ENCODE results near the gene CCL17. TPM values are rescaled to one million over a fixed set of nuclear protein-coding genes. Genes with fewer than 3 reads are reported as not detected.
"Not testable (repeated sequence)": the region's sequence is repeated elsewhere in the genome, so short reads cannot be mapped to it uniquely, and the experiment has no call there.

CCL17 gene
- total RNA-seq (2014; rRNA removed; shearing (Covaris generic)): not detected in 2 replicates

DNA sequence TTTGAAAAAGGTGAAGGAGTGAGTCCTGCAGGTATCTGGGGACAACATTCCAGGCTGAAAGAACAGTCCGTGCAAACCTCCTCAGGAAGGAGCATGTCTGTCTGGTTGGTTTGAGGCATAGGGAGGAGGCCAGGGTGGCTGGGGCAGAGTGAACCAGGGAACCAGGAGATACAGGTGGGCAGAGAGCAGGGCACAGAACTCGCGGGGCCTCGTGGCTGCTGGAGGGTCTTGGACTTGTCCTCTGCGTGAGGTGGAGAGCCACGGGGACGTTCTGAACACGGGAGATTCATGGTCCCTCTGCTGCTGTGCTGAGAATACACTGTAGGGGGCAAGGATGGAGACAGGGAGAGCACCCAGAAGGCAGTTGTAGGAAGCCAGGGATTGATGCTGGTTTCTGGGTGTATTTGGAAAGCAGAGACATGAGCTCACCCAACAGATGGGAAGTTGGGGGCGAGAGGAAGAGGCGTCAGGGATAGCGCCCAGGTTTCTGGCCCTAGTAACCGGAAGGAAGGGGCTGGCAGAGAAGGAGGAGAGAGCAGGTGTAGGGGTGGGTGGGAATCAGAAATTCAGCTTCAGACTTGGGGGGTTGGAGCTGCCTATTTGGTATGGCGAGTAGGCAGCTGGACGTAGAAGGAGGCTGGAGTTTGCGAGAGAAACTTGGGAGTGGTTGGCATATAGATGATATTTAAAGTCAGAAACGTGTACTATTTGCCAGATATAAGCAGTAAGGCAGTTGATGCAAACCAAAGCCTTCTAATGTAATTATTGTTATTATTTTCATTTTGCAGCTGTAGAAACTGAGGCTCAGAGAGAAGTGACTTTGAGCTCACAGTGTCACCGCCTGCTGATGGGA lies at the start of gene CCL17:
Gene CCL17 (plus strand): TSS at position 803 of the 853 bp plus-strand sequence. CDS start 9,166 bp downstream, outside the sequence.
- no peak for DNase-seq (ENCODE audit: low spot score)
- in situ Hi-C loops (cut with HindIII; ENCODE audit: low sequenced_read_pairs): no loop called here

DNA sequence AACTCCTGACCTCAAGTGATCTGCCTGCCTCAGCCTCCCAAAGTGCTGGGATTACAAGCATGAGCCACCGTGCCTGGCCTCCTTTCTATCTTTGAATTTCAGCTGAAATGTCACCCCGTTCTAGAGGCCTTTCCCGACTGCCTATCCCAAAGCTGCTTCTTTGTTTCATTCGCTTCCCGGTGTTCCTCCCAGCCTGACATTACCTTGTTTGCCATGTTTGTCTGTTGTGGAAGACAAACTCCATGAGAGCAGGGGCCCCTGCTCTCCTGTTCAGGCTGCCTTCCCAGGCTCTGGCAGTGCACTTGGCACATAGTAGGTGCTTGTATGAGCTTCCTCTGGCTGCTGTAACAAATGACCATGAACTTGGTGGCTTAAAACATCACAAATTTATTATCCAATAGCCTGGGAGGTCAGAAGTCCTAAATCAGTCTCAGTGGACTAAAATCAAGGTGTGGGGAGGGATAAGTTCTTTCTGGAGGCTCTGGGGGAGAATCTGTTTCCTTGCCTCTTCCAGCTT lies 48.6 kb upstream of the CCL17 start:
- in situ Hi-C loops (cut with HindIII; ENCODE audit: low sequenced_read_pairs): no loop called here
- no peak for DNase-seq (ENCODE audit: low spot score)

DNA sequence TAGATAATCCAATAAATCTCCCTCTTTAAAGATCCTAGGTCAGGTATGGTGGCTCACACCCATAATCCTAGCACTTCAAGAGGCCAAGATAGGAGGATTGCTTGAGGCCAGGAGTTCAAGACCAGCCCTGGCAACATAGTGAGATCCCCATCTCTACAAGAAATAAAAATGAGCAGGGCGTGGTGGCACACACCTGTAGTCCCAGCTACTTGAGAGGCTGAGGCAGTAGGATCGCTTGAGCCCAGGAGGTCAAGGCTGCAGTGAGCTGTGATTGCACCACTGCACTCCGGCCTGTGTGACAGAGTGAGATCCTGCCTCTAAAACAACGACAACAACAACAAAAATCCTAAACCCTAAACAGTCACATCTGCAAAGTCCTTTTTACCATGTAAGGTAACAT lies 48.0 kb upstream of the CCL17 start:
- in situ Hi-C loops (cut with HindIII; ENCODE audit: low sequenced_read_pairs): no loop called here

DNA sequence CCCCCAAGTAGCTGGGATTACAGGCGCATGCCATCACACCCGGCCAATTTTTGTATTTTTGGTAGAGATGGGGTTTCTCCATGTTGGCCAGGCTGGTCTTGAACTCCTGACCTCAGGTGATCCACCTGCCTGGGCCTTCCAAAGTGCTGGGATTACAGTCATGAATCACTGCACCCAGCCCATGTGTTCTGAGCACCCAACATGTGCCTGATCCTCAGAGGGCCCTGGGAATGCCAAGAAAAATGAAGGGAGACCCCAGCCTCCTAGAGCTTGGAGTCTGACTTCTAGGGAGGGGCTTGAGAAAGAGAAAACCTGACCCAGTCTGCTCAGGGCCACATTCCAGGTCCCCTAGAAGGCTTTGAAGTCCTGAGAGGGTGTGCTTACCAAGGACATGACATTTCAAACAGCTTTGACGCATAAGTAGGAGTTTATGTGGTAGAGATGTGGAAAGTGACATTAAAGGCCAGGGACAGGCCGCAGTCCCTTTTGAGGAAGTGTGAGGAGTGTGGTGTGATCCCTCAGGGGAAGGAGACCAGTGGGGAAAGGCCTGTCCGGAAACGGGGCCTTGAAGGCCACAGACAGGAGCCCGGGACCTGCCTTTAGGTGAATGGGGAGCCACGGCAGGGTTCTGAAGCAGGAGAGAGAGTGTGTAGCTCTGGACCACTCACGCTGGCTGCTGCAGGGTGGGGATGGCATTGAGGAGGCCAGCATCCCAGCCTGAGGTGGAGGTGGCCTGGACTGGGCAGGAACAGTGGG lies 47.1 kb upstream of the CCL17 start:
- in situ Hi-C loops (cut with HindIII; ENCODE audit: low sequenced_read_pairs): no loop called here
- DNase-seq (ENCODE audit: low spot score): no peak

More for the DNA sequence above, 48.0 kb upstream of the CCL17 start:
- DNase-seq (ENCODE audit: low spot score): no peak

DNA sequence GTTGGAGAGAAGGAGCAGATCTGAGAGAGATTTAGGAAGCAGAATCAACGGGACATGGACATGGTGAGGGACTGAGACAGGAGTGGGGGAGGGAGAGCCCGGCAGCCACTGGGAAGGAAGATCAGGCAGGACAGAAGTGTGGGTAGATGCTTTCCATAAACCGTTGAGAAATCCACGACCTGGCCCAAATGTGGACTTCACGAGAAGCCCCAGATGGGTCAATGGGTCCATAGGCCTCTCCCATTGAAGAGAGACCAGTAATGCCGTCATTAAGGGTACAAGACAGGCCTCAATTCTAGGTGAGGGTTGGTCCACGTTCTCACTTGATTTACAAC lies 46.5 kb upstream of the CCL17 start:
- in situ Hi-C loops (cut with HindIII; ENCODE audit: low sequenced_read_pairs): no loop called here
- DNase-seq (ENCODE audit: low spot score): no peak

DNA sequence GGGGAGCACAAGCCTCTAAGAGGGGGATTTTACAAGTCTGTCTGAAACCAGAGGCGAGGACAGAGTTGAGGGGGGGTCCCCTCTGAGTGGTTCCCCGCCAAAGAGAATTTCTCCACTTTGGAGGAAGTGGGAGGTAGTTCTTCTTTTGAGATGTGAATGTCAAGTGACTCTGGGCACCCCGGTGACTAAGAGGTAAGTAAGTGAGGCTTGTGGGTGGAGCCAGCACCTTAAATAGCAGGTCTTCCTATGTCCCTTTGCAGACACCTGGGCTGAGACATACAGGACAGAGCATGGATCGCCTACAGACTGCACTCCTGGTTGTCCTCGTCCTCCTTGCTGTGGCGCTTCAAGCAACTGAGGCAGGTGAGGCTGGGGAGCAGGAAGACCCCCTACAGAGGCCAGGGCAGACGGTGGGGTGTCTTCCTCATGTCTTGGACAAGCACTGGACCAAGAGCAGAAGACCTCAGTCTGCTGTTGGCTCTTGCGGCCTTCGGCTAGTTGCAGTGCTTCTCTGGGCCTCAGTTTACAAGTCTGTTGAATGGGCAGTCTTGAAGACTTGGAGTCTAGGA lies 46.0 kb upstream of the CCL17 start, which contains the start of gene CCL22:
Gene CCL22 (plus strand): TSS at position 257 of the 569 bp plus-strand sequence. CDS start 34 bp downstream, at position 291.
- in situ Hi-C loops (cut with HindIII; ENCODE audit: low sequenced_read_pairs): no loop called here
- no peak for DNase-seq (ENCODE audit: low spot score)

DNA sequence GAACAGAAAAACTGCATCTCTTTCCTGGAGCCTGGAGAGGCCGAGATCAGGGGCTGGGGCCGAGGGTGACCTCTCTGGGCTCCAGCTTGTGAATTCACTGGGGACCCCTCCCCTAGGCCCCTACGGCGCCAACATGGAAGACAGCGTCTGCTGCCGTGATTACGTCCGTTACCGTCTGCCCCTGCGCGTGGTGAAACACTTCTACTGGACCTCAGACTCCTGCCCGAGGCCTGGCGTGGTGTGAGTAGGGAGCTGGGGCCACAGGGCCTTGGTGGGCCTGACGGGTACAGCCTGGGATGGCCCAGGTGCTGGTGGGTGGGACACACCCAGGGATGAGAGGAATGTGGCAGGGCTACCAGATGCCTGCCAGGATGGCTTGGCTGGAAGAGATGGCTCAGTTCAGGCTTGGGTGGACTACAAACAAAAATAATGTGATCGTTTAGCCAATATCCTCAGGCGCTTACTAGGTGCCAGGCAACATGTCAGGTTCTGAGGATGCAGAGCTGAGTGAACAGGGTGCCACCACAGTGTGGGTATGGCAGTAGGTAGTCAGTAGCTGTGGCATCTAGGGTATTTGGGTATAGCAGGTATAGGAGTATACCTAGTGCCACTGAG lies 44.1 kb upstream of the CCL17 start:
- in situ Hi-C loops (cut with HindIII; ENCODE audit: low sequenced_read_pairs): no loop called here
- DNase-seq (ENCODE audit: low spot score): no peak

DNA sequence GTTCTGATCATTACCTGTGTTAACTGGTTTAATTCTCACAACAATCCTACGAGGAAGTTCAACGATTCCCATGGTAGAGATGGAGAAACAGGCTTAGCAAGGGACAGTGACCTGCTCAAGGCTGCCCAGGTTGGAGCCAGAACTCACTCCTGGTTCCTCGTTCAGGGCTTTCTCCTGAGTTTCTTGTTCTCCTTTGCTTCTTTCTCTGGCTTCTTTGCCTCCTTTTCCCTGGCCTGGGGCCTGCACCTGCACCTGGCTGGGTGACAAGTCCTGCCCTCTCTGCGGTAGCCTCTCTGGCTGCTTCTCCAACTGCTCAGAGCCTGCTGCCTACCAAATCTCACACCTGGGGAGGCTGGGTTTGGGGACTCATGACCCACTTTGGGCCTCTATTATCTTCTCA lies 43.2 kb upstream of the CCL17 start:
- no peak for DNase-seq (ENCODE audit: low spot score)
- in situ Hi-C loops (cut with HindIII; ENCODE audit: low sequenced_read_pairs): no loop called here

DNA sequence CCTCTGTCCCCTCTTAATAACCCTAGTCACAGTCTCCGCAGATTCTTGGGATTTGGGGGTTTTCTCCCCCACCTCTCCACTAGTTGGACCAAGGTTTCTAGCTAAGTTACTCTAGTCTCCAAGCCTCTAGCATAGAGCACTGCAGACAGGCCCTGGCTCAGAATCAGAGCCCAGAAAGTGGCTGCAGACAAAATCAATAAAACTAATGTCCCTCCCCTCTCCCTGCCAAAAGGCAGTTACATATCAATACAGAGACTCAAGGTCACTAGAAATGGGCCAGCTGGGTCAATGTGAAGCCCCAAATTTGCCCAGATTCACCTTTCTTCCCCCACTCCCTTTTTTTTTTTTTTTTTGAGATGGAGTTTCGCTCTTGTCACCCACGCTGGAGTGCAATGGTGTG lies 40.4 kb upstream of the CCL17 start:
- no peak for DNase-seq (ENCODE audit: low spot score)
- in situ Hi-C loops (cut with HindIII; ENCODE audit: low sequenced_read_pairs): no loop called here

DNA sequence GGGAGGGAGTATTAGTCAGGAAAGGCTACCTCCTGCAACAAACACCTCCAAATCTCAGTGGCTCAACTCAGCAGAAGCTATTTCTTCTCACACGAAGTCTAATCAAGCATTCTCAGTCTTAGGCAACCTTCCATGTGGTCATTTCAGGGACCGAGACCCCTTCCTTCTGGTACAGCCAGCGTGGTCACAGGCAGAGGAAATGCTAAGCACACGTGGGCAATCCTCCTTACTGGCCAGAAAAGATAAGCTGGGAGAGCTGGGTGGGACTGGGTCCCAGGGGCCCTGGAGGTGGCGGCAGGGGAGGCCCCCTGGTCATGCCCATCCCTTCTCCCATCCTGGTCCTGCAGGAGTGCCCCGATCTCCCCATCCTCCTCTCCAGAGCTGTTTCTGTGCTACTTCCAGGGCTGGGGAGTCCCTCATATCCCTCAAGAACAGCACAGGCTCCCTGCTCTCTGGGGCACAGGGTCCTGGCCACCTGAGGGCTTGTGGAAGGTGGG lies 38.0 kb upstream of the CCL17 start:
- in situ Hi-C loops (cut with HindIII; ENCODE audit: low sequenced_read_pairs): no loop called here
- DNase-seq (ENCODE audit: low spot score): no peak

DNA sequence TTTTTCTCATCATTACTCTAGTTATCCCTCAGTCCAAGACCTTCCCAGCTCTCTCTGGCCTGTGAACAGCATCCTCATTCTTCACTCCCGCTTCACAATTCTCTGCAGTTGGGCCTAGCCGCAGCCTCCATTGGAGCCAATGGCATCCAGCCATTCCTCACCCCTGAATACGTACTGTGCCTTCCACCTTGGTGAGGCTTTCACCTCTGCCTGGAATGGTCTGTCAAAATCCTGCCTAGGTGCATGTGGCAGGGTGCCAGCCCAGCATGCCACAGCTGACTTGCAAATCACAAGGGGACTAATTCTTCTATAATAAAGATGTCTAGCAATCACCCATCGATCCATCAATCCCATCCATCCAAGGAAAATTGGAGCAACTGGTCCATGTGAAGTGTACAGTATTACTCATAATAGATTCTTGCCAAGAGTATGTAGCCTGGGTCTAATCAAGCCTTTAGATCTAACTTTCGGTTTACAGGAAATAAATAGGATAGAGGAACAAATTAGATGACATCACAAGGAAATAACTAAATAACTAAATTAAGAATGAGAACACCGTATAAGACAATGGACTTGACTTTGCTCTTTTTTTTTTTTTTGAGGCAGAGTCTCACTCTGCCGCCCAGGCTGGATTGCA lies 37.3 kb upstream of the CCL17 start:
- DNase-seq (ENCODE audit: low spot score): no peak

DNA sequence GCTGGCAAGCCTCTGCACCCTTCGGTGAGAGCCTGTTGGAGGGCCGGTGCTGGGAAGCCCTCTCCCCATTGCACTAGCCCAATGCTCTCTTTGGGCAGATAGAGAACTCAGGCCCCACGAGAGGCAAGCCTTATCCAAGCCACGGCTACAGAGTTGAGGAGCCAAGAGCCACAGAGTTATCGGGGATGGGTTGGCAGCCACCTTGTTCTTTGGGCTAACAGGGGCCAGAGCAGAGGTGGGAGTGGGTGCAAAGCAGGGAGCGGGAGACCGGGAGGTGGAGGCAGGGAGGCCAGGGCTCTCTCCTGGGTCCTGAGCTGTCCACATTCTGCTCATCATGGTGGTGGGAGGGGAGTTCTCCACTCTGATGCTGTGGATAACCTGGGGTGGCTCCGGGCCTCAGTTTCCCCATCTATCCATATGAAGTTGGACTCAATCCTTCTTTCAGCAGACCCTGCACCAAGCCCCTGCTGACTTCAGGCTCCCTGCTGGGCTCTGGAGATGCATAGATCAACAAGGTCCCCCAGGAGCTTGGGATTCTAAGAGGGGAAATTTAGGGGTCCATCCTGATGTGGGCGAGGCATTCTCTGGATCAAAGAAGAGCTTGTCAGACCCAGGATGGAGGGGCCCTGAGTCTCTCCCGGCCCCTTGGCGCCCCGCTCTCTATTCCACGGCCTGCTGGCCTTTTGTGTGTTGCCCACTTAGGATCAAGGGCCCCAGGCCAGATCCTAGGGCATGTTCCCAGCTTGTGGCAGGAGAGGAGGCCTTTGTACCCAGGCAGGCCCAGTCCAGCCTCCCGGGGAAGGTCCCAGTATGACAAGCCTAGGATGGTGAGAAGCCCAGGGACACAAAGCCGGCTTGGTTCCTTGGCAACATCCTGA lies 32.8 kb upstream of the CCL17 start:
- in situ Hi-C loops (cut with HindIII; ENCODE audit: low sequenced_read_pairs): no loop called here
- DNase-seq (ENCODE audit: low spot score): no peak

More for the DNA sequence above, 37.3 kb upstream of the CCL17 start:
- in situ Hi-C loops (cut with HindIII; ENCODE audit: low sequenced_read_pairs): no loop called here

DNA sequence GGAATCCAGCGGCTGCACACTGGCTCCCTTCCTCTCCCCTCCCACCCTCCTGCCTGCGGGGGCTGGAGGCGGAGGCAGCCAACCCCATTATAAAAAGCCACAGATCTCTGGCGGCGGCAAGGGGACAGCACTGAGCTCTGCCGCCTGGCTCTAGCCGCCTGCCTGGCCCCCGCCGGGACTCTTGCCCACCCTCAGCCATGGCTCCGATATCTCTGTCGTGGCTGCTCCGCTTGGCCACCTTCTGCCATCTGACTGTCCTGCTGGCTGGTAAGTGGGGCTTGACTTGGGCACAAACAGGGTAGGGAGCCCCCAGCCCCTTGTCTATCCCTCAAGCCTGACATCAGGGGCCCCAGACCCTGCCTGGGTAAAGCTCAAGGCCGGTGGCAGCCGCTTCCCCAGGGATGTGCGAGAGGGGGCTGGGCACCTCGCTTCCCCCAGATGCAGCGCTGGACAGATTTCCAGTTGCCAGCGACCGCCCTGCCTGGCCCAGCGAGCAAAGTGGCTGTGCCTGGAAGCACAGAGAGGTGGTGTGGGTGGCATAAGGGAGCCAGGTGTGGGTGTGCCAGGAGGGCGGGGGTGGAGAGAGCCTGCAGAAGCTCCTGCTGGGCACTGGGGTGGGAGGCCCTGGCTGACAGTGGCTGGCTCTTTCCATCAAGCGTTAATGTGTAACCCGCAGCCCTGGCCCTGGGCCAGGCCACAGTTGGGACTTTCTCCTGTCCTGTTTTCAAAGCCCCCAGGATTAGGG lies 32.0 kb upstream of the CCL17 start, which contains the start of gene CX3CL1:
Gene CX3CL1 (plus strand): TSS at position 119 of the 745 bp plus-strand sequence. CDS start 79 bp downstream, at position 198.
- in situ Hi-C loops (cut with HindIII; ENCODE audit: low sequenced_read_pairs): no loop called here

DNA sequence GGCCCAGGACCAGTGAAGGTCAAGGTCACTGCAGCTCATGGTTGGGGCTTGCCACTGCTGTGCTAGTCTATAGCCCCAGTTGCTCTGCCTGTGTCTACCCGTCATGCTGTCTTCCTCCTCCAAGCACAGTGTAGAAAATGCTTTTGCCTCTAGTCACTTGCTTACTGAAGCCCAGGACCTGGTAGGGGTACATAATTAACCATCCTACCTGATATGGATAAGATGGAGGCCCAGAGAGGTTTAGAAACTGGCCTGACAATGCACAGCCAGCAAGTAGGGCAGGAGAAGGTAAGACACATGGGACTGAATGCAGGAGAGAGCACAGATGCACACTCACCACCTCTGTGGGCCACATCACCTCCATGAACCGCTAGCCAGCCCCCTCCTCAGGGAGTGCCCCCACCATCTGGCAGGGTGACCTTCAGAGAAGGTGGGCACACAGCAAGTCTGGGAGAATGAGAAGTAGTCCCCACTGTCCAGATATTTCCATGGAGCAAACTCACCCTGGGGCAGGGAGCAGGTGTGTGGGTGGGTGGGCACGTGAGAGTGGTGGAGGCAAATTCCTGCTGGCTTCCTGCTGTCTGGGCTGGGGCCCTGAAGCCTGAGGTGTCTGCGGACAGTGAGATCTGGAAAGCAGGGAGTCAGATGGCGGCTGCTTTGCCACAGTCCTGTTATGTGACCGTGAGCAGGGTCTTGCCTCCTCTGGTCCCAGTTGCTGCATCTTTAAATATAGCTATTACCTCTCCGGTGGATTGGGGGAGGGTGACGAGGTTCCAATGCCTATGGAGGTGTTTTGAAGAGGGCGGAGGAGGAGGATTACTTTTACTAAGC lies 31.2 kb upstream of the CCL17 start:
- no peak for DNase-seq (ENCODE audit: low spot score)
- in situ Hi-C loops (cut with HindIII; ENCODE audit: low sequenced_read_pairs): no loop called here

More for the DNA sequence above, 32.0 kb upstream of the CCL17 start, which contains the start of gene CX3CL1:
- DNase-seq (ENCODE audit: low spot score): peak; percentile 29

DNA sequence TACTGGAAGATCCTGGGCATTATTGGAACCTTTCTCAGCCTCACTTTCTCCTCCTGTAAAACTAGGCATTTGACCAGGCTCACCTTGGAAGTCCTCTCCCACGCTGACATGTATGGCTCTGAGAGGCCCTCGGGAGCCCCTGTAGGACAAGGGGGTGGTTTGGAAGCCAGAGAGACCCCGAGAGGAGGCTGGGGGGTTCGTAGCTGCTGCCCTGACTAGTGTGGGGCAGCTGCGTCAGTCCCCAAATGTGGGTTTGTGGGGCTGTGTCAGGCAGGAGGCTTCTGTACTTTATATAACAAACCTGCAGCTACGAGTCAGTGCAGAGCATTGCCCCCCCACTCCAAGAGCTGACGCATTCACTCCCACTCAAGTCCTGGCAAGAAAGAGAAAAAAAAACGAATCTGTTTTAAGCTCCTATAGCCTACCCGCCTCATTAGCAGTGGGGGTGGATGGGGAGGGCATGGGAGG lies 30.5 kb upstream of the CCL17 start:
- peak; percentile 27 for DNase-seq (ENCODE audit: low spot score)

DNA sequence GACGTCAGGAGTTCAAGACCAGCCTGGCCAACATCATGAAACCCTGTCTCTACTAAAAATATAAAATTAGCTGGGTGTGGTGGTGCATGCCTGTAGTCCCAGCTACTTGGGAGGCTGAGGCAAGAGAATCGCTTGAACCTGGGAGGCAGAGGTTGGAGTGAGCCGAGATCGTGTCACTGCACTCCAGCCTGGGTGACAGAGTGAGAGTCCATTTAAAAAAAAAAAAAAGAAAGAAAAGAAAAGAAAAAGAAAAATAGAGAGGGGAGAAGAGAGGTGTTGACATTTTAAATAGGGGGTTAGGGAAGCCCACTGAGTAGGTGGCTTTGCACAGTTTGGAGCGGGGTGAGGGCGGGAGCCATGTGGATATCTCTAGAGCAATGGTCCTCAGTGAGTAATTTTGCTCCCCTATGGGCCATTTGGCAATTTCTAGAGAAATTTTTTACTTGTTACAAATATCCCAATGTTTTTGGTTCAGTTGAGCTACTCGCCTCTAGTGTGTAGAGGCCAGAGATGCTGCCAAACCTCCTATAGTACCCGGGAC lies 29.6 kb upstream of the CCL17 start:
- in situ Hi-C loops (cut with HindIII; ENCODE audit: low sequenced_read_pairs): not testable (repeated sequence)

More for the DNA sequence above, 30.5 kb upstream of the CCL17 start:
- in situ Hi-C loops (cut with HindIII; ENCODE audit: low sequenced_read_pairs): no loop called here

More for the DNA sequence above, 29.6 kb upstream of the CCL17 start:
- not testable (repeated sequence) for DNase-seq (ENCODE audit: low spot score)

Data from G401 (cell line).